ENCODE results near the gene SDCCAG8. TPM values are rescaled to one million over a fixed set of nuclear protein-coding genes. Genes with fewer than 3 reads are reported as not detected.

The SDCCAG8 gene
- total RNA-seq, 4 donors from 2014 or later: 17.5 to 37.6 (median 21.7) TPM

DNA sequence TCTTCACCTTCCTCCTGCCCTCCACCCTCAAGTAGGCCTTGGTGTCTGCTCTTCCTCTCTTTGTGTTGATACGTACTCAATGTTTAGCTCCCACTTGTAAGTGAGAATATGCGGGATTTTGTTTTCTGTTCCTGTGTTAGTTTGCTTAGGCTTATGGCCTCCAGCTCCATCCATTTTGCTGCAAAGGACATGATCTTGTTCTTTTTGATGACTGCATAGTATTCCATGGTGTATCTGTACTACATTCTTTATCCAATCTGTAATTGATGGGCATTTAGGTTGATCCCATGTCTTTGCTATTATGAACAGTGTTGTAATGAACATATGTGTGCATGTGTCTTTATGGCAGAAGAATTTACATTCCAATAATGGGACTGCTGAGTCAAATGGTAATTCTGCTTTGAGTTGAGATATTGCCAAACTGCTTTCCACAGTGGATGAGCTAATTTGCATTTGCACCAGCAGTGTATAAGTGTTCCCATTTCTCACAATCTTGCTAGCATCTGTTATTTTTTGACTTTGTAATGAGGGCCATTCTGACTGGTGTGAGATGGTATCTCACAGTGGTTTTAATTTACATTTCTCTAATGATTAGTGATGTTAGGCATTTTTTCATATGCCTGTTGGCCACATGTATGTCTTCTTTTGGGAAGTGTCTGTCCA is 272.7 kb downstream of the SDCCAG8 start:
- no peak for TF ChIP-seq POLR2A (IDR thresholded peaks at IDR 0.05)
- TF ChIP-seq, protein P1, sequence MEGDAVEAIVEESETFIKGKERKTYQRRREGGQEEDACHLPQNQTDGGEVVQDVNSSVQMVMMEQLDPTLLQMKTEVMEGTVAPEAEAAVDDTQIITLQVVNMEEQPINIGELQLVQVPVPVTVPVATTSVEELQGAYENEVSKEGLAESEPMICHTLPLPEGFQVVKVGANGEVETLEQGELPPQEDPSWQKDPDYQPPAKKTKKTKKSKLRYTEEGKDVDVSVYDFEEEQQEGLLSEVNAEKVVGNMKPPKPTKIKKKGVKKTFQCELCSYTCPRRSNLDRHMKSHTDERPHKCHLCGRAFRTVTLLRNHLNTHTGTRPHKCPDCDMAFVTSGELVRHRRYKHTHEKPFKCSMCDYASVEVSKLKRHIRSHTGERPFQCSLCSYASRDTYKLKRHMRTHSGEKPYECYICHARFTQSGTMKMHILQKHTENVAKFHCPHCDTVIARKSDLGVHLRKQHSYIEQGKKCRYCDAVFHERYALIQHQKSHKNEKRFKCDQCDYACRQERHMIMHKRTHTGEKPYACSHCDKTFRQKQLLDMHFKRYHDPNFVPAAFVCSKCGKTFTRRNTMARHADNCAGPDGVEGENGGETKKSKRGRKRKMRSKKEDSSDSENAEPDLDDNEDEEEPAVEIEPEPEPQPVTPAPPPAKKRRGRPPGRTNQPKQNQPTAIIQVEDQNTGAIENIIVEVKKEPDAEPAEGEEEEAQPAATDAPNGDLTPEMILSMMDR (IDR thresholded peaks at IDR 0.05): no peak
- intact Hi-C loops (cut with DNase I): no loop called here
- WGBS, 2 donors: 89 to 100% methylated on average over 2 of the region's 2 CpGs

DNA sequence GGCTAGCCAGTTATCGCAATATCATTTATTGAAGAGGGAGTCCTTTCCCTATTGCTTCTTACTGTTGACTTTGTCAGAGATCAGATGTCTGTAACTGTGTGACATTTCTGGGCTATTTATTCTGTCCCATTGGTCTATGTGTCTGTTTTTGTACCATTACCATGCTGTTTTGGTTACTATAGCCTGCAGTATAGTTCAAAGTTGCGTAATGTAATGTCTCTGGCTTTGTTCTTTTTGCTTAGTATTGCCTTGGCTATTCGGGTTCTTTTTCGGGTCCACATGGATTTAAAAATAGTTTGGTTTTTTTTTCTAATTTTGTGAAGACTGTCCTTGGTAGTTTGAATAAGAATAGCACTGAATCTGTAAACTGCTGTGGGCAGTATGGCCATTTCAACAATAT is 273.7 kb downstream of the SDCCAG8 start:
- Histone ChIP-seq H3K4me3 (no peak overlapping the region), H3K36me3 (no peaks in the 10 kb centered on the region), H3K27me3 (no peaks in the 10 kb centered on the region), H3K9me3 (no peaks in the 10 kb centered on the region), H3K27ac (no peak overlapping the region), H3K4me1 (peaks cover 0 to 10% (median 3%) of the 10 kb centered on the region in 3 donors)
- intact Hi-C loops (cut with DNase I): no loop called here
- WGBS, 2 donors: 95 to 98% methylated on average over 4 of the region's 4 CpGs
- no peak for DNase-seq
- TF ChIP-seq POLR2A (IDR thresholded peaks at IDR 0.05): no peak
- TF ChIP-seq, protein P1 (IDR thresholded peaks at IDR 0.05): no peak

More for the DNA sequence above, 272.7 kb downstream of the SDCCAG8 start:
- no peak for DNase-seq
- H3K27ac ChIP-seq: no peak overlapping the region
- H3K36me3 ChIP-seq: no peaks in the 10 kb centered on the region
- H3K4me3 ChIP-seq: no peak overlapping the region
- peaks cover 0 to 10% (median 3%) of the 10 kb centered on the region in 3 donors for H3K4me1 ChIP-seq
- no peaks in the 10 kb centered on the region for H3K27me3 ChIP-seq
- H3K9me3 ChIP-seq: no peaks in the 10 kb centered on the region

DNA sequence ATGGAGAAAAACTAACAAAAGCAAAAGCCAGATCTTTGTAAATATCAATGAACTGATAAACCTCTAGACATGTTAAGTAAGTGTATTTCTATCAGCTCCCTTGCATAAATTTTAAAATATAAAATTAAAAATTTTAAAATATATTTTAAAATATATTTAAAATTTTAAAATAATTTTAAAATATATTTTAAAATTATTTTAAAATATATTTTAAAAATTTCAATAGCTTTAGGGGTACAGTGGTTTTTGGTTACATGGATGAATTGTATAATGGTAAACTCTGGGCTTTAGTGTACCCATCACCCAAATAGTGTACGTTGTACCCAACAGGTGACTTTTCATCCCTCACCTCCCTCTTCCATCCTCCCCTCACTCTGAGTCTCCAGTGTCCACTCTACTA is 279.2 kb downstream of the SDCCAG8 start:
- DNase-seq: no peak
- 89 to 96% methylated on average over 1 of the region's 1 CpG for WGBS, 2 donors

DNA sequence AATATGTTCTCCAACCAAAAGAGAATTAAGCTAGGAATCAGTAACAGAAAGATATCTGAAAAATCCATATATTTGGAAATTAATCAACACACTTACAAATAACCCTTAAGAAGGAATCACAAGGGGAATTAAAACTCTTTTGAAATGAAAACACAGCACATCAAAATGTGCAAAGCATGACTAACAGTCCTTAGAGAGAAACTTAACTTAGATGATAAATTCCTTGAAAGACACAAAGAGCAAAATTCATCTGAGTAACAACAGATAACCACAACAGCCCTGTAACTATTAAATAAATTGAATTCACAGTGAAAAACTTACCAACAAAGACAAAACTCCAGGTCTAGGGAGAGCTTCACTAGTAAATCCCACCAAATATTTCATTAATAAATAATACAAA is 283.8 kb downstream of the SDCCAG8 start:
- H3K9me3 ChIP-seq: no peaks in the 10 kb centered on the region
- no peak overlapping the region for H3K27ac ChIP-seq
- peaks cover 0 to 17% (median 0%) of the 10 kb centered on the region in 3 donors for H3K36me3 ChIP-seq
- H3K27me3 ChIP-seq: no peaks in the 10 kb centered on the region
- H3K4me1 ChIP-seq: no peaks in the 10 kb centered on the region
- intact Hi-C loops (cut with DNase I): no loop called here
- DNase-seq: no peak
- H3K4me3 ChIP-seq: no peak overlapping the region
- TF ChIP-seq, protein P1 (IDR thresholded peaks at IDR 0.05): no peak
- TF ChIP-seq POLR2A (IDR thresholded peaks at IDR 0.05): no peak

More for the DNA sequence above, 279.2 kb downstream of the SDCCAG8 start:
- Histone ChIP-seq H3K4me3 (no peak overlapping the region), H3K9me3 (no peaks in the 10 kb centered on the region), H3K27me3 (no peaks in the 10 kb centered on the region), H3K36me3 (no peaks in the 10 kb centered on the region), H3K4me1 (no peaks in the 10 kb centered on the region), H3K27ac (no peak overlapping the region)
- TF ChIP-seq POLR2A (IDR thresholded peaks at IDR 0.05): no peak
- TF ChIP-seq, protein P1 (IDR thresholded peaks at IDR 0.05): no peak
- intact Hi-C loops (cut with DNase I): no loop called here

DNA sequence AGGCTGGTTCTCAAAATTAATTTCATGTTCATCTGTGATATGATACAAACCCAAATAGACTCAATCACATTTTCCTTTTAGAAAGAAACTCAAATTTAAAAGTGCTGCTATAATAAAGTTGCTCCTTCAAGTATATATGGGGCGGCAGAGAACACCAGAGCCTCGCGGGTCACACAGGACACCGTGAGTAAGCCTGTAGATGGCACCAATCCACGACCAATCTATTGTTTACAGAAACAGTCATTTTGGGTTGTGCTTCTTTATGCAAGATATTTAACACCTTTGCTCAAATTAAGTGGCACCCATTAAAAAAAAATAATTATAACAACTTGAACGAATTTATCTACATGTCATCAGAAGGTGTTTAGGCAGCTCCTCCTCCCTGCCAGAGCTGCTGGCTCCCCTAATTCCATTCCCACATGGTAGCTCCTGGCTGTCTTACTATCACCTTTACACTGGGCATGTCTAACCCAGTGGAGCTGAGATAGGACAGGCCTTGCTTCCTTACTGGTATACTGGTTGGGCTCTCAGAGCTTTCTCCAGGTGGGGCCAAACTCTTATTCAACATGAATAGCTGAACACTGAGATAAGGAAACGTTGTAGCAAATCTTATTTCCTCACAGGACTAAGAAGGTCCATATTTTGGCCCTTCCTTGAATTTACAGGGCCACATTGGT is 287.0 kb downstream of the SDCCAG8 start:
- 67 to 68% methylated on average over 7 of the region's 7 CpGs for WGBS, 2 donors
- H3K4me1 ChIP-seq: no peaks in the 10 kb centered on the region
- intact Hi-C loops (cut with DNase I): no loop called here
- H3K9me3 ChIP-seq: no peaks in the 10 kb centered on the region
- no peaks in the 10 kb centered on the region for H3K27me3 ChIP-seq
- no peak overlapping the region for H3K4me3 ChIP-seq
- H3K36me3 ChIP-seq: peaks cover 0 to 25% (median 0%) of the 10 kb centered on the region in 3 donors
- H3K27ac ChIP-seq: no peak overlapping the region
- no peak for DNase-seq
- TF ChIP-seq, protein P1 (IDR thresholded peaks at IDR 0.05): no peak
- no peak for TF ChIP-seq POLR2A (IDR thresholded peaks at IDR 0.05)

Measured in esophagus squamous epithelium (tissue), 5 donors.